HEK293T (cell line): ENCODE data around the gene AXL.

Source experiments
- ARNT ChIP-seq: fragments of 450-650 bp; IDR thresholded peaks from 2 replicates; pipeline ENCODE4 v1.6.1; 2017; ENCODE audit warnings: mild to moderate bottlenecking
- BHLHE40 ChIP-seq: fragments of 450-650 bp; IDR thresholded peaks from 2 replicates; pipeline ENCODE4 v1.6.1; 2016; ENCODE audit warnings: mild to moderate bottlenecking, moderate library complexity, borderline replicate concordance
- ELF4 ChIP-seq: fragments of 450-650 bp; IDR thresholded peaks from 2 replicates; pipeline ENCODE4 v1.6.1; 2017; ENCODE audit warnings: antibody characterized with exemption
- FOXA1 ChIP-seq: fragments of 450-650 bp; IDR thresholded peaks from 2 replicates; pipeline ENCODE4 v1.6.1; 2016; ENCODE audit warnings: mild to moderate bottlenecking
- FOXK2 ChIP-seq: fragments of 450-650 bp; IDR thresholded peaks from 2 replicates; pipeline ENCODE4 v1.6.1; 2016; ENCODE audit warnings: mild to moderate bottlenecking
- FOXM1 ChIP-seq: fragments of 450-650 bp; IDR thresholded peaks from 2 replicates; pipeline ENCODE4 v1.6.1; 2017; ENCODE audit warnings: mild to moderate bottlenecking, borderline replicate concordance
- HDGF ChIP-seq: fragments of 450-650 bp; IDR thresholded peaks from 2 replicates; pipeline ENCODE4 v1.6.1; 2017; ENCODE audit warnings: antibody characterized with exemption, borderline replicate concordance
- L3MBTL2 ChIP-seq: fragments of 450-650 bp; conservative IDR thresholded peaks from 2 replicates; pipeline ENCODE4 v1.6.1; 2016; ENCODE audit warnings: mild to moderate bottlenecking
- NFRKB ChIP-seq: fragments of 450-650 bp; IDR thresholded peaks from 2 replicates; pipeline ENCODE4 v1.6.1; 2016; ENCODE audit warnings: mild to moderate bottlenecking, moderate library complexity
- PKNOX1 ChIP-seq: fragments of 450-650 bp; IDR thresholded peaks from 2 replicates; pipeline ENCODE4 v1.6.1; 2016
- SP1 ChIP-seq: fragments of 450-650 bp; IDR thresholded peaks from 2 replicates; pipeline ENCODE4 v1.6.1; 2017
- SUZ12 ChIP-seq: fragments of 450-650 bp; IDR thresholded peaks from 2 replicates; pipeline ENCODE4 v1.6.1; 2016; ENCODE audit warnings: mild to moderate bottlenecking
- TARDBP ChIP-seq: fragments of 450-650 bp; IDR thresholded peaks from 2 replicates; pipeline ENCODE4 v1.6.1; 2016
- ZNF384 ChIP-seq: fragments of 450-650 bp; IDR thresholded peaks from 2 replicates; pipeline ENCODE4 v1.6.1; 2016

- TF ChIP-seq ZNF384, result no peak
- TF ChIP-seq SP1, result no peak
- TF ChIP-seq NFRKB, result no peak
- TF ChIP-seq TARDBP, result no peak
- TF ChIP-seq PKNOX1, result no peak
- no peak for TF ChIP-seq FOXA1
- no peak for TF ChIP-seq FOXK2
- TF ChIP-seq BHLHE40, result no peak
- TF ChIP-seq SUZ12, result no peak
- no peak for TF ChIP-seq HDGF
- no peak for TF ChIP-seq ELF4
- no peak for TF ChIP-seq FOXM1
- TF ChIP-seq L3MBTL2, result no peak
- TF ChIP-seq ARNT, result no peak
Observed at GRCh38 chr19:41220811-41221210, 1.8 kb downstream of the AXL start.
